Epidermal melanocyte (primary cell): Measurements from ENCODE around the gene YIPF1.
"Not testable (repeated sequence)": the region's sequence is repeated elsewhere in the genome, so short reads cannot be mapped to it uniquely, and the experiment has no call there.

ENCODE experiments used
- DNase-seq: peaks from one replicate; pipeline ENCODE4 v3.0.0; 2011; ENCODE audit warnings: low spot score; ENCODE audit not compliant: insufficient read length

The YIPF1 gene

DNA sequence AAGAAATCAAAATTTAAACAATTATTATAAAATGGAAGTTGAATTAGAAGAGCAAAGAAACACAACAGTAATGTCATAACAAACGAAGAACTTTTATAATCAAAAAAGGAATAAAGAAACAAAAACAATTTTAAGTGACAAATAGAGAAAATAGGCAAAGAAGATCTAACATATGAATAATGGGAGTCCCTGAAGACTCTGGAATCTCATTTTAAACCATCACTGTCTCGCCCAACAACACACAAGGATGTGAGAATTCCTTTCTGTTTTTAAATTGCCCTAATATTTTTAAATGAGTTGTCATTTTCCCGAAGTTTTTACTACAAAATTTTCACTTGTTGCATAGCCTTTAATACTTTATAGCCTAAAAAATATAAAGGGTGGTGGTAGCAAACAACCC lies 47.2 kb downstream of the YIPF1 start:
- no peak for DNase-seq

GRCh38 chr1:53838654-53838974 lies 51.0 kb downstream of the YIPF1 start:
- no peak for DNase-seq

GRCh38 chr1:53837924-53838653 lies 51.5 kb downstream of the YIPF1 start, which contains the start of gene NDC1:
TSS of gene NDC1 (minus strand) at chr1:53838296. CDS start at chr1:53838261, 35 bp downstream.
- DNase-seq, result peak; percentile 85

- DNase-seq, result no peak
Measured at GRCh38 chr1:53837646-53837923, 52.0 kb downstream of the YIPF1 start.

- DNase-seq, result no peak
Measured at GRCh38 chr1:53835491-53835890, 54.1 kb downstream of the YIPF1 start.

- DNase-seq, result no peak
Measured at GRCh38 chr1:53834776-53835175, 54.8 kb downstream of the YIPF1 start.

DNA sequence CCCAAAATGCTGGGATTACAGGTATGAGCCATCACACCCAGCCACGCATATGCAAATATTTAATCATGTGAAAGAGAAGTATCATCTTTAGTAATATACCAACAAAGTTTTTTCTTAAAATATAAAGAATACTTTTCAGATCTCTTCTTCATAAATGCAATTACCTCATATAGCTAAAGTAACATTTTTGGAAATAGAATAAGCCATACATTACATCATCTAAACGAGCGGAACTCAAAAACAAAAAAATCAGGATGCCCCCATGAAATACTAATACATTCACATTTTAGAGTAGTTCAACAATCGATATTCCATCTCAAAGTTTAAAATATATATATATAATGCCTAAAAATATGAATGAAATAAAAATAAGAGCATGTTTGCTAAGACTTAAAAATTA lies 56.2 kb downstream of the YIPF1 start:
- no peak for DNase-seq

GRCh38 chr1:53826367-53826766 lies 63.2 kb downstream of the YIPF1 start:
- no peak for DNase-seq

GRCh38 chr1:53825306-53825705 lies 64.3 kb downstream of the YIPF1 start:
- no peak for DNase-seq

- no peak for DNase-seq
Measured at GRCh38 chr1:53822931-53823330, 66.7 kb downstream of the YIPF1 start.

DNA sequence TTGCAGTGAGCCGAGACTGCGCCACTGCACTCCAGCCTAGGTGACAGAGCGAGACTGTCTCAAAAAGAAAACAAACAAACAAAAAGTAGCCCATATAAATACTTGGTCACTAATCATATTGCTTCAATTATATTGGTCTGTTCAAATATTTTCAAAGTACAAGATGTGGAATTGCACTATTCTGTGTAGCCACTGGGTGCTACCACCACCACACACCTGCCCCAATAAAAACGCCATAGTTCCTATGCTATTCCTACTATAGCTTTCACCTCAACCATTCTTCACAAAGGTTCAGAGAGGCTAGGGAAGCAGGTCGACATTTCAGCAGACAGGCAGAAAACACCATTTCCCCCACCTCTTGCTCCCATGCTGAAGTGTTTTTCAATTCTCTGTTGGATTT lies 68.2 kb downstream of the YIPF1 start:
- DNase-seq, result no peak

GRCh38 chr1:53819387-53819786 lies 70.2 kb downstream of the YIPF1 start:
- no peak for DNase-seq

DNA sequence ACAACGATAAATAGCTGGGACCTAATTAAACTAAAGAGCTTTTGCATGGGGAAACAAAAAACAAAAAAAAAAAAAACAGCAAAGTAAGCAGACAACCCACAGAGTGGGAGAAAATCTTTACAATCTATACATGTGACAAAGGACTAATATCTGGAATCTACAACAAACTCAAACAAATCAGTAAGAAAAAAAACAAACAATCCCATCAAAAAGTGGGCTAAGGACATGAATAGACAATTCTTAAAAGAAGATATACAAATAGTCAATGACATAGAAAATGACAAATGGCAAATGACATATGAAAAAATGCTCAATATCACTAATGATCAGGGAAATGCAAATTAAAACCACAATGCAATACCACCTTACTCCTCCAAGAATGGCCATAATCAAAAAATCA lies 73.0 kb downstream of the YIPF1 start:
- not testable (repeated sequence) for DNase-seq

DNA sequence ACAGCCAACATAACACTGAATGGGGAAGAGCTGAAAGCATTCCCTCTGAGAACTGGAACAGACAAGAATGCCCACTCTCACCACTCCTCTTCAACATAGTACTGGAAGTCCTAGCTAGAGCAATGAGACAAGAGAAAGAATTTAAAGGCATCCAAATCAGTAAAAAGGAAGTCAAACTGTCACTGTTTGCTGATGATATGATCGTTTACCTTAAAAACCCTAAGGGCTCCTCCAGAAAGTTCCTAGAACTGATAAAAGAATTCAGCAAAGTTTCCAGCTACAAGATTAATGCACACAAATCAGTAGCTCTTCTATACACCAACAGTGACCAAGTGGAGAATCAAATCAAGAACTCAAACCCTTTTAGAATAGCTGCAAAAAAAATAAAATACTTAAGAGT lies 74.1 kb downstream of the YIPF1 start:
- DNase-seq, result not testable (repeated sequence)

GRCh38 chr1:53811414-53811851 lies 78.2 kb downstream of the YIPF1 start:
- no peak for DNase-seq

DNA sequence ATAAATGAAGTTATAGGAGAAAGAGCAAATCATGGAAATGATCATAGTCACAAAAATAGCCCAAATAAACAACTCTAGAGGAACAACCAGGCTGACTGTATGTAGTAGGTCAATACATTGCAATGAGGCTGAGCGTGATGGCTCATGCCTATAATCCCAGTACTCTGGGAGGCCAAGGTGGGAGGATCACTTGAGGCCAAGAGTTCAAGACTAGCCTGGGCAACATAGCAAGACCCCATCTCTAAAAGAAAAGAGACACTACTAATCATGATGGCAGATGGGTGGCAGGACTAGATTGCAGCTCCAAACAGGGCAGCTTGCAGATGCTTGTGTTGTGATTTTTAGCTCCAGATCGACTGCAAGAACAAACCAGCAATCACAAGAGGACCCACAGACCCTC lies 79.1 kb downstream of the YIPF1 start:
- no peak for DNase-seq

DNA sequence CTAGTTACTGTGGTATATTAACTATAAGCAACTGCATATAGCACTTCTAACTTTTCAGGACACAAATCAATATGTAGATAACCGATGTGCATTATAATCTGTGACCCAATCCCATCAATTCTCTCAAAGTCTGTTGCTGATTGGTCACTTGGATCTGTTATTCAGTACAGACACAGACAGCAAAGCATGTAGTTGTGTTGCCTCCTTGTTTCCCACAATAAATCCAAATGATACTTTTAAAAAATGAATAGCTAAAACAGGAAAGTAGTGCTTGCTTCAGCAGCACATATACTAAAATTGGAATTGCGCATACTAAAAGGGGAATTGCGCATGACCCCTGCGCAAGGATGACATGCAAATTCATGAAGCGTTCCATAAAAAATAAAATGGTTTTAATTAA lies 79.6 kb downstream of the YIPF1 start:
- no peak for DNase-seq

DNA sequence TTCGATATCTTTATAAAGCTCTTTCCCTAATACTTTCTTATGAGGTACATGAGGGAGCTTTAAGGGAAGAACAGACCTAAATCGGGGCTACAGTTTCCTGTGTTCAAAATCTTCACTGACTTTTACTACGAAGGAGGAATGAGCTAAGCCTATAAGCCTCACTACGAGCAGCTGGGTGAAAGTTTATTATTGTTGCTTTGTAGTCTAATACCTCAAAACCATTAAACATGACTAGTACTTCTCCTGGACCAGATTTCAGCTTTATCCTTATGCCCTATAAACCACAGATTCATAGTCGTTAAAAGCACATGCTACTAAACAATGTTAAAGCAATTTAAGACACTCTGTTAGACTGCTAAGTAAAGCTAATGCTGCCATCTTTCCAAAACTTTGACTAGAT lies 81.7 kb downstream of the YIPF1 start:
- no peak for DNase-seq

DNA sequence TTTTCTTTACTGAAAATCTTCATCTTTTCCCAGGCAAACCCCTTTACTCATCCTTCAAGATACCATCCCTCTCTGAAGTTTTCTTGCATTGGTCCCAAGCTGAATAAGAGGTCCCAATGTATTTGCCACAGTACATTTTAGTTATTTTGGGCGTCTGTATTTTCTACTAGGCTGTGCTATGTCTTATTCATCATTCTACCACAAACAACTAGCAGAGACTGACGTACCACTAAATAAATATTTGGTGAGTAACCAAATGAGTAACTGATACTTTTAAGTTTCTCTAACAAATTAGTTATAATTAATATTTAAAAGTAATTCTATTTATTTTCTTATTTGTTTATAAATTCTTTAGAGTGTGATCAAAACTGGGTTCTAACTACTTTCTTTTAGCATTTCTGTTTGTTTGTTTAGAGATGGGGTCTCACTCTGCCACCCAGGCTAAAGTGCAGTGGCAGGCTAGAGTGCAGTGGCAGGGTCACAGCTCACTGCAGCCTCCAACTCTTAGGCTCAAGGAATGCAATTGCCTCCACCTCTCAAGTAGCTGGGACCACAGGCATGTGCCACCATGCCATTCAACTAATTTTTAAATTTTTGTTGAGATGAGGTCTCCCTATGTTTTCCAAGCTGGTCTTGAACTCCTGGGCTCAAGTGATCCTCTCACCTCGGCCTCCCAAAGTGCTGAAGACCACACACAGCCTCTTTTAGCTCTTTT lies 84.6 kb downstream of the YIPF1 start:
- DNase-seq, result no peak

- DNase-seq, result no peak
Measured at GRCh38 chr1:53804181-53804580, 85.4 kb downstream of the YIPF1 start.
